Stimulated activated naive CD8-positive, alpha-beta T cell treated with anti-CD3 and anti-CD28 coated beads, Interleukin-15, Interleukin-2, amounts not matched to agents 100 U/mL and 50 U/mL, for 24 hours (primary cell): ENCODE measurements around the gene MGAT1.
"Not testable (repeated sequence)": the region's sequence is repeated elsewhere in the genome, so short reads cannot be mapped to it uniquely, and the experiment has no call there.

Experiments
- ATAC-seq: fragments of 150-1000 bp; cut with Tn5 transposase; one replicate; pipeline ENCODE4 v1.10.0; 2021
- DNase-seq: peaks from one replicate; pipeline ENCODE4 v3.0.0; 2021

Gene MGAT1

DNA sequence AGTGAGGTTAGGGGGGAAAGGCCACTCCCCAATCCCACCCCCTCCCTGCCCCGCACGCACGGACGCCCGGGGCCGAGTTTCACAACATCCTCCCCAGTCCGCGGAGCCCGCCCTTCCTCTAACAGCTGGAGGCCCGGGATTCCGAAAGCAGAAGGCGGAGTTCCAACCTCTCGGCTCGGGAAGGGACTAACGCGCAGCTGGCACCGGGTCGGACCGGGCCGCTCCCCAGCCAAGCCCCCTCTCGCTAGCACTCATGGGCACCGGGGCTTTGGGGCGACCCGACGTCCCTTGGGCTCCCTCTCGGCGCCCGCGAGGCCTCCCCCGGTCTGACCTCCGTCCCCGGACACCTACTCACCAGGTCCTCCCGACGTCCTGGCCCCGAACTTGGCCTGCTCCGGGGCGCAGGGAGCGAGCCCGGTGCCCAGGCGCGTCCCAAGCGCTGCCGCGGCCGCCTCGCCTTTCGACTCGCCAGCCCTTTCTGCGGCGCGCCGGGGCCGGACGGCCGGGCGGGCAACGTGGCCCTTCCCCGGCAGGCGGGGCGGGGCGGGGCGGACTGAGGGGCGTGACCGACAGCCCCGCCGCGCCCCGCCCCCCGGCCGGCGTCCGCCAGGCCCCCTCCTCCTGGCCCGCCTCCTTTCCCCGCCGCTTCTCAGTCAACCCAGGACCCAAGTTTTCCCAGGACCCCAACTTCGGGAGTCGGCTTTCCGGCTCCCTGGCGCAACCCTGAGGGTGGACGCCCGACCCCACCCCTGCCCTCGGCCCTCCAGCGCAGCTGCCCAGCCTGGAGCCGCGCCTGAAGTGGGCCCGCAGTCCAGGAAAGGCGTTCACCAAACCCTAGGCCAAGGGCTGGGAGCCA, at the start of gene MGAT1:
MGAT1 (minus strand) TSS at position 482 of the 856 bp plus-strand sequence. CDS start 9,835 bp downstream, outside the sequence.
- peak; percentile 90 for DNase-seq
- ATAC-seq, result peak; percentile 60

DNA sequence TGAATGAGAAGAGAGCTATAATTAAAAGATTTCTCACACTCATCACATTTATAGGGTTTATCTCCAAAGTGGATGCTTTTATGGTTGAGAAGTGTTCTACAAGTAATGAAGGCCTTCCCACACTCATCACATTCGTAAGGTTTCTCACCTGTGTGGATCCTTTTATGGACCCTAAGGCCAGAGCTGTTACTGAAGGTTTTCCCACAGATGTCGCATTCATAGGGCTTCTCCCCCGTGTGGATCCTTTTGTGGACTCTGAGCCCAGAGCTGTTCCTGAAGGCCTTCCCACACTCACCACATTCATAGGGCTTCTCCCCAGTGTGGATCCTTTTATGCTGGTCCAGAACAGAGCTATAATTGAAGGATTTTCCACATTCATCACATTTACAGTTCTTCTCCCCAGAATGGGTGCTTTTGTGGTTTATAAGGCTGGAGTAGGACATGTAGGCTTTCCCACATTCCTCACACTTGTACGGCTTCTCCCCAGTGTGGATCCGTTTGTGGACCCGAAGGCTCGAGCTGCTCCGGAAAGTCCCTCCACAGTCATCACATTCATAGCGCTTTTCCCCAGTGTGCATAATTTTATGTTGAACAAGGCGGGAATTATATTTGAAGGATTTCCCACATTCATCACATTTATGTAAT, 48.0 kb upstream of the MGAT1 start:
- ATAC-seq, result no peak
- no peak for DNase-seq

DNA sequence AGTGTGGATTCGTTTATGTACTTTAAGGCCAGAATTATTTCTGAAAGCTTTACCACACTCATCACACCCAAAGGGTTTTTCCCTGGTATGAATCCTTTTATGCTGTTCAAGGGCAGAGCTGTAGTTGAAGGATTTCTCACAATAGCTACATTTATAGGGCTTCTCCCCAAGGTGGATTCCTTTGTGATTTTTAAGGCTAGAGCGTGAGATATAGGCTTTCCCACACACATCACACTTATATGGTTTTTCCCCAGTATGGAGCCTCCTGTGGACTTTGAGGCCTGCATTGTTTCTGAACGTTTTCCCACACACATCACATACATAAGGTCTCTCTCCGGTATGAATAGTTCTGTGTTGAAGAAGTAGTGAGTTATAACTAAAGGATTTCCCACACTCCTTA, 47.2 kb upstream of the MGAT1 start:
- ATAC-seq, result no peak
- DNase-seq, result no peak

DNA sequence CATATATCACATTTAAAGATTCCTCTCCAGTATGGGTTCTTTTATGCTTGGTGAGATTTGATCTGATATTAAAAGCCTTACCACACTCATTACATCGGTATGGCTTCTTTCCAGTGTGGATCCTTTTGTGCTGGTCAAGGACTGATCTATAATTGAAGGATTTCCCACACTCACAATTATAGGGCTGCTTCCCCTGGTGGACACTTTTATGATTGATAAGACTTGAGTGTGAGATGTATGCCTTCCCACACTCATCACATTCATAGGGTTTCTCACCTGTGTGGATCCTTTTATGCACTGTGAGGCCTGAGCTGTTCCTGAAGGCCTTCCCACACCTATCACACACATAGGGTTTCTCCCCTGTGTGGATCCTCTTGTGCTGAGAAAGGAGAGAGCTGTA, 46.3 kb upstream of the MGAT1 start:
- DNase-seq (no peak), ATAC-seq (no peak)

DNA sequence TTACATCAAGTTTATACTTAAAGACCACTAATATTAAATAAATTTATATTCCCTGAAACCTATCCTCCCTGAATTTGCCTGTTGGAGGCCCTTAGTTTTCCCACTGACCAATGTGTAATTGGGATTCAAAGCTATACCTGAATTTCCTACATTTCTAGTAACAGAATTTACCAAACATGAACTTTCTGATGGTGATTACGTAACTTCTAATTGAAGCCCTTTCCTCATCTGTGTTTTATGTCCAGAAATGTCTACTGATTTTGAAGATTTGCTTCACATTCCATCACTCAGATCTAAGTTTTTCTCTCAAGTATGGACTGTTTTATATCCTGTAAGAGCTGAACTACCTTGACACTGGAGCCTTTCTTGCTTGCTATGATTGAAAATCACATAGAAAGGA, 45.7 kb upstream of the MGAT1 start:
- DNase-seq, result no peak
- no peak for ATAC-seq

DNA sequence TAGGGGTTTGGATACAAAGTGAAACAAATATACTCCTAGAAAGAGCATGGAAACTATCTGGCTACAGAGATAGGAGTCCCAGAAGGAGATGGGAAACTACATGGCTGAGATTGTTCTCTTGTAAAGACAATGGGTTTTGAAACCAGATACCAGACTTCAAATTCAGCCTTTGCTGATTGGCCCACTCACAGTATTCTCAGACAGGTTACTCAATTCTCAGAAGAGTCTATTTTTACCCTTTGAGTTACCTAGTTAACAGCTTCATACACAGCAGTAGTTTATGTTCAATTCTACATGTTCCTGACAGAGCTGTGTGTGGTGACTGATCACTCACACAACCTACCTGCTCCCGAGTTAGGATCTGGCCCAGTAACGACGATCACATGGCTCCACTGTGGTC, 44.4 kb upstream of the MGAT1 start:
- DNase-seq, result no peak
- ATAC-seq, result no peak

DNA sequence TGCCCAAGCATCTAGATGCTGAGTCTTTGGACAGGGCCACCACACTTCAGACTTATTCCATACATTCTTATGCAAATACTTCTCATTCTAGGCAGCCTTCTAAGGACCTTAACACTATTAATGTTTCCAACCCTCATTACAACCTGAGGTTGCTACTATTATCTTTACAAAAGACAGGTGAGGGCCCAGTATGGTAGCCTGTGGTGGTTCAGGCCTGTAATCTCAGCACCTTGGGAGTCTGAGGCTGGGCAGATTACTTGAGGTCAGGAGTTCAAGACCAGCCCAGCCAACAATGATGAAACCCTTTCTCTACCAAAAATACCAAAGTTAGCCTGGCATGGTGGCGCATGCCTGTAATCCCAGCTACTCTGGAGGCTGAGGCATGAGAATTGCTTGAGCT, 42.3 kb upstream of the MGAT1 start:
- no peak for ATAC-seq
- DNase-seq, result no peak

DNA sequence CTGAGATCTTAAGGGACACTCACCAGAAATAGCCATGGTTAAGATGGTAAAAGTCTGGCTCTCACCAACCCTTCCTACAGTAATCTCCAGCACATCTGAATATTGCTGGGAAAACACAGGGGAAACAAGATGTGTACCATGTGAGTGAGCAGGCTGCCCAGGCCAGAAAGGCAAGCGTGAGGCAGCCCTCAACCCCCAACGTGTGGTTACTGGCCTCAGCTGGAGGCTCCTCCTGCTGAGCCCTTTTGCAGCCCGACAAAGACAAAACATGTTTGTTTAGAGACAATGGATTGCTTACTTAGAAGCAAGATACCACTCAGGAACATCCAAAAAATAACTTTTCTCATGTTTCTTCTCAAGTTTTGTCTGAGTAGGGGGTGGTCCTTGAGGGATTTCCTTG, 41.8 kb upstream of the MGAT1 start:
- no peak for DNase-seq
- ATAC-seq, result no peak

DNA sequence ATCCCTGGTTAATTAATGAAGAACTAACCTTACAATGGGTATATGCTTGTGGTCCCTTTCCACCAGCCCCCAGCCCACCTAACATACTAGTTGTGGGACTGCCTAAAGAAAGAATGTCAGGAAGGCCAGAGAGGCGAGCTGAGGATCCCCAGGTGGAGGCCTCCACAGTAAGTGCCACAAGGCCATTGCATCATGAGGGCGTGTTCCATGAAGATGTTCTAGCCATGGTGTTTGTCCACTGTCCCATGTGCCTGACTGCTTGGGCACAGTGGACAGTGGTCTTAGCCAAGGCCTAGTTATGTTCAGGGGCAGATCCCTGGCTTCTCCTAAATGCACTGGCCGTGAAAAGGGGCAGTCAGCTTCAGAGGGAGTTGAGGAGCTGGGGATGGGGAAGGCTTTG, 37.3 kb upstream of the MGAT1 start:
- ATAC-seq (no peak), DNase-seq (no peak)

DNA sequence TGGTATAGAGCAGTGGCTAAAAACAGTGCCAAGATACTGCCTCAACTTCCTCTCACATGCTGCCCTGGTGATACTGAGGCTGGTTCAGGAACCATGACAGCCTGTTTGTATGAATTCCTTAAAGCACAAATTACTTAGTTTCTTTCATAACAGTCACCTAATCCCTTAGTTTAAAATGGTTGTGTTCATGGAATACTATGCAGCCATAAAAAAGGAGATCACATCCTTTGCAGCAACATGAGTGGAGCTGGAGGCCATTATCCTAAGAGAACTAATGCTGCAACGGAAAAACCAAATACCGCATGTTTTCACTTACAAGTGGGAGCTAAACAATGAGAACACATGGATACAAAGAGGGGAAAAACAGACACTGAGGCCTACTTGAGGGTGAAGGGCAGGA, 36.6 kb upstream of the MGAT1 start:
- ATAC-seq (no peak), DNase-seq (no peak)

DNA sequence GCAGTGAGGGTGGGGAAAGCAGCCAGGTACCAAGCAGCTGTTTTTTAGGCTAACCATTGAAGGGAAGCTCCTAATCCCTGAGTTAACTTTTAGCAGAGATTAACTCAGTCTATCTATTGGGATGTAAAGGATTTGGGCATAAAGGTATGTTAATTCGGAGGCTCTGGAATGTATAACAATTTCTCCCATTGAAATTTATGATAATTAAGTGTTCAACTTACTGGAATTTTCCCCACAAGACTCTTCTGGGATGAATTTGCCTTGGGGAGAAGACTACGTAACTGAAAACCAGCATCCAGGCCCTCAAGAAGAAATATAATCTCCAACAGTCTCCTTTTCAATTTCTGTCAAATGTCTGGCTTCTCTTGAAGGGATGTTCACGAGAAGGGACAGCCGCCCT, 34.9 kb upstream of the MGAT1 start:
- no peak for DNase-seq

DNA sequence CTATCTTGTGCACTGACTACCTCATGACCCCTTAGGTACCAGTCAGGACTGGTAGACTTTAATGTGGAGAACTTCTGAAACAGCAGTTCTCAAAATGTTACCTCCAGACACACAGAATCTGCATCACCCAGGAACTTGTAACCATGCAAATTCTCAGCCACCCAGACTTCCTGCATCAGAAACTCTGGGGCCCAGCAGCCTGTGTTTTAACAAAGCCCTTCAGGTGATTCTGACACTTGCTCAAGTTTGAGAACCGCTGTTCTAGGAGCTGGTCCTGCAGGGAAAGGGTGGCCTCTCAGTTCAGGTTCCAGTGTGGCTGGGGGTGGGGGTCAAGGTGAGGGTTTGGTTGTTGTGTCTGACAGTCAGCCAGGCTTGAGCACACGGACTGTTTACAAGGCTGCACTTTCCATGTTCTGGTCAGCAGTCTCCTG, 30.0 kb upstream of the MGAT1 start:
- no peak for DNase-seq

More for the DNA sequence above, 34.9 kb upstream of the MGAT1 start:
- ATAC-seq, result no peak

DNA sequence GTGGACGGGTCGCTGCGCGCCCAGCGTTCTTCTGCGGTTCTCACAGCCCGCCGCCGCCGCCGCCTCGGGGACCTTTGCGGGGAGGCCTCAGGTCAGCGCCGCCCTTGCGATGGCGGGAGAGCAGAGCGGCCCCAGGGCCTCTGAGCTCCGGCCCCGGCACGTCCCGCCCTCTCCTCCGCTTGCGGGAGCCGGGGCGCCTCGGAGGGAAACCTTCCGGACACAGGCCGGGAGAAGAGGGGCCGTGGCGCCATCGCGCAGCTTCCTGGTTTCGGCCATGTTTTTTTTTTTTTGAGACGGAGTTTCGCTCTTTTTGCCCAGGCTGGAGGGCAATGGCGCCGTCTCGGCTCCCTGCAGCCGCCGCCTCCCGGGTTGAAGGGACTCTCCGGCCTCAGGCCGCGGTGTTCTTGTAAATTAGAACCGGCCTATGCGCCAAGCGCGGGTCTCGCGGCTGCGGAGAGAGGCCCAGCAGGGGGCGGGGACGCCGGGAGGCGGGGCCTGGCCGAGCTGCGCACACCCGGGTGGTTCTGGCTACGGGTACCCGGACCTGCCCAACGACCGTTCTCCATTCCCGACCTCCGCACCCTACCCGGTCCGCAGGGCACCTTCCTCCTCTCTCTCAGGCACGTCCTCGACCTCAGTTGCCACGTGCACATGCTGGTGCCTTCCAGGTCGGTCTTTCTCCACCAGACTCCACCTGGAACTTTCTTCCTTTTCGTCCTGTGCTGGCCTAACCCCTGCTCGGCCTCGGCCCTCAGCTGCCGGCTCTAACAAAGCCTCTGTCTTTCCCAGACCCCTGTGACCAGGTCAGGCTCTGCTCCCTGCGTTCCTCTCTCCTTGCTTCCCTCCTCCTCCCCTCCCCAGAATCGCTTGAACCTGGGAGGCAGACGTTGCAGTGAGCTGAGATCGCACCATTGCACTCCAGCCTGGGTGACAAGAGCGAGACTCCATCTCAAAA, 28.8 kb upstream of the MGAT1 start:
- peak; percentile 86 for DNase-seq
- ATAC-seq, result peak; percentile 81

More for the DNA sequence above, 30.0 kb upstream of the MGAT1 start:
- peak; percentile 53 for ATAC-seq

DNA sequence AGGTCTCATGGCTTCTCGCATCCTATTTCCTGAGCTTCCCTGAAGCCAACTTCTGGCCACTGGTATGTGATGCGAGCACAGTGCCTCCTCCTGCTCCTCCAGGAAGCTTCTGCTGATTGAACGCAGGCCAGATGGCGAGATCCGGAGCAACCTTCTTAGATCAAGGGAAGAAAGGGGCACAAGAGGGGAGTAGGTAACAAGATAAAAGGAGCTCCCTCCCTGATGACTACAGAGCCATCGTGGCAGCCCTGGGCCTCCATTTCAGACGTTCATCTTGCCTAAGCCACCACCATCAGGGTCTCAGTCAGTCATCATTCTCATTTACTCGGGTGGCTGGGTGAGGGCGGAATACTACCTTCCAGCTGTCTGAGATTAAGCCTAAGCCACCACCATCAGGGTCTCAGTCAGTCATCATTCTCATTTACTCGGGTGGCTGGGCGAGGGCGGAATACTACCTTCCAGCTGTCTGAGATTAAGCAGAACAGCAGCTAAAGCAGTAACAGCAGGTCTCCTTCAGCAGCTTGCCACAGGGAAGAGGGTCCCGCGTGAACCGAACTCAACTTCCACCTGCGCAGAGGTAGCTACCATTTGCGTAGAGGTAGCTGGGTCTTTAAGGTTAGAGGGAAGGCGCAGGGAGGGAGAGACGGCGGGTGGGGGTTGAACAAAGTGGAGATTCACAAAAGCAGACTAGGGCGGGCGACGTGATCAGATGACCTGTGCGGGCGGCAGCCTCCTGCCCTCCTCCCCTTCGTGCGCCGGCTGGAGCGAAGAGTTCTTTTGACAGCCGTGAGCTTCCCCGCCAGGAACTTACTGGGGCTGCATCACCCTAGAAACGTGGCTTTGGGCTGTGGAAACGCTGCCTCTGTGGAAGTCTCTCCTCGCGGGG, 27.9 kb upstream of the MGAT1 start:
- ATAC-seq, result peak; percentile 53
- no peak for DNase-seq

DNA sequence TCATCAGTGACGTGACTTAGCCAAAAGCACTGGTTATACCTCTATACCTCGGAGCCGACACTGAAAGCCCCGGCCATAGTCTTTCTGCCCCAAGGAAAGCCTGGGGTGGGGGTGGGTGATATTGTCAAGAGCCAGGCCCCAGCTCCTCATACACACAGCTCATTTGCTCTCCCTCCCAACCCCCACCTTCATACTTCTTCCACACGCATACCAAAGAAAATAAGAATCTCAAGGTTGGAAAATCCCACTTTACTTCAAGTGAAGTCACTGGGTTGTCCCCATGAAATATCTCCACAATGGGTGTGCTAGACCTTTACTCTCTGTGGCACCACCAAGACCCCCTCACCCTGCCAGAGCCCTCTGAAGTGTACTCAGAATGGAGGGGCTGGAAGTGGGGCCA, 27.1 kb upstream of the MGAT1 start:
- ATAC-seq (no peak), DNase-seq (no peak)

DNA sequence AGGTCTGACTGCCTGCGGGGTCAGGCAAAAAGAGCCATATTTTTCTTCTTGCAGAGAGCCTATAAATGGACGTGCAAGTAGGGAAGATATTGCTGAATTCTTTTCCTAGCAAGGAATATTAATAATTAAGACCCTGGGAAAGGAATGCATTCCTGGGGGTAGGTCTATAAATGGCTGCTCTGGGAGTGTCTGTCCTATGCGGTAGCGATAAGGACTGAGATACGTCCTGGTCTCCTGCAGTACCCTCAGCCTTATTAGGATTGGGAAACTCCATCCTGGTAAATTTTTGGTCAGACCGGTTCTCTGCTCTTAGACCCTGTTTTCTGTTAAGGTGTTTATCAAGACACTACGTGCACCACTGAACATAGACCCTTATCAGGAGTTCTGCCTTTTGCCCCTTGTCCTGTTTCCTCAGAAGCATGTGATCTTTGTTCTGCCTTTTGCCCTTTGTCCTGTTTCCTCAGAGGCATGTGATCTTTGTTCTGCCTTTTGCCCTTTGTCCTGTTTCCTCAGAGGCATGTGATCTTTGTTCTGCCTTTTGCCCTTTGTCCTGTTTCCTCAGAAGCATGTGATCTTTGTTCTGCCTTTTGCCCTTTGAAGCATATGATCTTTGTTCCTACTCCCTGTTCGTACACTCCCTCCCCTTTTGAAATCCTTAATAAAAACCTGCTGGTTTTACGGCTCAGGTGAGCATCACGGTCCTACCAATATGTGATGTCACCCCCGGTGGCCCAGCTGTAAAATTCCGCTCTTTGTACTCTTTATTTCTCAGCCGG, 26.3 kb upstream of the MGAT1 start:
- ATAC-seq, DNase-seq: not testable (repeated sequence)

DNA sequence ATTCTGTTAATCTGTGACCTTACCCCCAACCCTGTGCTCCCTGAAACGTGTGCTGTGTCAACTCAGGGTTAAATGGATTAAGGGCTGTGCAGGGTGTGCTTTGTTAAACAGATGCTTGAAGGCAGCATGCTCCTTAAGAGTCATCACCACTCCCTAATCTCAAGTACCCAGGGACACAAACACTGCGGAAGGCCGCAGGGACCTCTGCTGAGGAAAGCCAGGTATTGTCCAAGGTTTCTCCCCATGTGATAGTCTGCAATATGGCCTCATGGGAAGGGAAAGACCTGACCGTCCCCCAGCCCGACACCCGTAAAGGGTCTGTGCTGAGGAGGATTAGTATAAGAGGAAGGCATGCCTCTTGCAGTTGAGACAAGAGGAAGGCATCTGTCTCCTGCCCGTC, 24.8 kb upstream of the MGAT1 start:
- ATAC-seq, result not testable (repeated sequence)

DNA sequence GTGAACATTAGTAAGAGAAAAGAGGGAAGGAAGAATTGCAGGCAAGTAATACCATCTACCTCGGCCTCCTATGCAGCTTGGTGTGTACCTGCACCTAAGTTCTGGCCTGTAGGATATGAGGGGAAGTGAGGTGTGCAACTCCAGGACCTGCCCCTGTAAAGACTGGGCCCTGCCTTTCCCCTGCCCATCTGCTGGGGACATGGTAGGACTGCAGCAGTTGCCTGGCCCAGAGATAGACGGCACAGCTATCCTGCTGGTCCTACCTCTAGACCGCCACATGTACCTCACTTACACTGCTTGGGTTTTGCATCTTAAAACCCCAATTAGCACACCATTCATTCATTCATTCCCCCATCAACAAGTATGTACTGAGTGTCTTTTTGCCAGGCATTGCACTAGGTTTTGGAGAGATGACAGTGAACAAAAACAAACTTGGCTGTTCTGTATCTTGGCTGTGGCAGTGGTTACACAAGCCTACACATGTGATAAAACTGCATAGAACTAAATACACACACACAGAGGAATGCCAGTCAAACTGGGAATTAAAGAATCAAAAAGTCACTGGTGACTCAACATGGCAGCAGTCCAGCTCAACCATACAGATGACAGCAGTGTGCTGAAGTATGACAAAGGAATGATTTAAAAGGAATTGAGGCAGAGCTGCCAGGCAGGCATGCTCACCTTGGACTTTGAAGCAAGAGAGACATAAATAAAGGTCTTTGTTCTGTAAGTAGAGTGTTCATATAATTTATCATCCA, 23.3 kb upstream of the MGAT1 start:
- no peak for DNase-seq
- peak; percentile 69 for ATAC-seq

More for the DNA sequence above, 24.8 kb upstream of the MGAT1 start:
- DNase-seq, result not testable (repeated sequence)

DNA sequence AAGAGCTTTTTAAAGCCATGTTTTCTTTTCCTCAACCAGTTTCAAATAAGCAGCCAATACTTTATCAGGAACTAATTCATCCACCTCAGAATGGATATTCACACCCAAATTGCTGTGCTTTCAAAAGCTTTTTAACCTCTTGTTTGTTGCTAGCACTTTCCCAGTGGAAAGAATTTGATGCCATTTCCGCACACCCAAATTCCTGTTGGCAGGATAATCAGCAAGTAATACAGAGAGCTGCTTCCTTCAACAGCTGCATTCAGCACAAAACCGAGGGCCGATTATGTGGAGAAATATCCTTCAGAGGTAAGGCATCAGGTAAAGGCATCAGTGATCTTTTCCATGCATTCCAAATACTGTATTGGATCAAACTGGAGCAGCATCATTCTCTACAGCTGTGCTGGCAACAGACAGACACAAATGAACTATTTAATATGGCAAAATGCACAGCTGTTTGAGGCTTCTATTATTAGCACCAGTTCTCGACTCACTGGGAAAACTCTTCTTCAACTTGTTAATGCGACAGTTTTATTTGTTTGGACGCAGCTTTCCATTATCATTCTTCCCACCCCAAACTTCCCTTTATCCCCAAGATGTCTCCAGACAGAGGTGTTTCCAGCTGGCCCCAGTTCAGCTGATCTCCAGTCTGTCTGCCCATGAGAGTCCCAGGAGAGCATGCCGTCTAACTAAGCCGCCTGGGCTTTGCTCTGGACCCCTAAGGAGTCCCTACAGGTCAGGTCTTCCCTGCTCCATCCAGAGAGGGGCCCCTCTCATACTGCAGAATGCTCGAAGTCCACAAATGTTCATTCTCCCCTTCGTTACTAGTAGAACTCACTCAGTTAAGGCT, 22.2 kb upstream of the MGAT1 start:
- no peak for ATAC-seq
- DNase-seq, result no peak
